HL-60/S4 treated with phorbol 12-myristate 13-acetate at 8.2 ng/mL for 4 days and 3 days (cell line): ENCODE data around the gene ATG16L2.
"Not testable (repeated sequence)": the region's sequence is repeated elsewhere in the genome, so short reads cannot be mapped to it uniquely, and the experiment has no call there.

Experiments
- in situ Hi-C: fragments of 300-500 bp; cut with MboI; formaldehyde crosslinking; loops from 2 replicates; pipeline ENCODE4 v1.15.0; 2022; ENCODE audit warnings: low sequenced_read_pairs

ATG16L2 gene

DNA sequence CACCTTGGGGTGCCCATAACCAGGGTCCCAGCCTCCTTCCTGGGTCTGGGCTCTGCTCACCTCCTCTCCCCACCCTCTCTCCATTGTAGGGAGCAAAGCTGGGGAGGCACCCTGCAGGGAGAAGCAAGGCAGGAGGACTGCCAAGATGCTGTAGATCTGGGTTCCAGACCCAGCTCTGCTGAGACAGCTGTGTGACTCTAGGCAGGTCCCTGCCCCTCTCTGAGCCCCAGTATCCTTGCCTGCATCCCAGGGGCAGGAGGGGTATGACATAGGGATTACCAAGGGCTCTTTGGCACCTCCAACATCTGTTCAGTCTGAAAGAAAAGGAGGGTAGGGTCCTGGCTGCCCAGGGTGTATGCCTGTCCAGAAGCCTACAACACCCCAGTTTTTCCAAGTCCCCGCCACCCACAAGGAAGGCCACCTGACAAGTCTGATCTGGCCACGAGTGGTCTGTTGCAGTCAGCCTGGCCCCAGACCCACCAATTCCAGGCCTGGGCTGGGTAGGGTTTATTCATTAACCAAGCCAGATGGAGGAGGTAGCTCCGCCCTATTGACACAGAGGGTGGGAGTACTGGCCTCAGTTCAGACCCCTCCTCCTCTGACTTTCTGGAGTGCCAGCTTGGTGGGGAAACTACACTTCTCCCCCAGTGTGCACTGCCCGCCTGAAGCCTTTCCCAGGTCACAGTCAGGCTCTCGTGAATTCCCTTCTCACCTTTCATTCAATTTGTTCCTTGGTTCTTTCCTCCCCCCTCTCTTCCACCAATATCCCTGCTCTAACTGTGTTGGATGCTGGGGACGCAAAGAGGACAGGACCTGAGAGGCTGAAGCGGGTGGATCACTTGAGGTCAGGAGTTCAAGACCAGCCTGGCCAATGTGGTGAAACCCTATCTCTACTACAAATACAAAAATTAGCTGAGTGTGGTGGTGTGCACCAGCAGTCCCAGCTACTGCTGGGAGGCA, 35.4 kb upstream of the ATG16L2 start:
- in situ Hi-C loops, result no loop called here

DNA sequence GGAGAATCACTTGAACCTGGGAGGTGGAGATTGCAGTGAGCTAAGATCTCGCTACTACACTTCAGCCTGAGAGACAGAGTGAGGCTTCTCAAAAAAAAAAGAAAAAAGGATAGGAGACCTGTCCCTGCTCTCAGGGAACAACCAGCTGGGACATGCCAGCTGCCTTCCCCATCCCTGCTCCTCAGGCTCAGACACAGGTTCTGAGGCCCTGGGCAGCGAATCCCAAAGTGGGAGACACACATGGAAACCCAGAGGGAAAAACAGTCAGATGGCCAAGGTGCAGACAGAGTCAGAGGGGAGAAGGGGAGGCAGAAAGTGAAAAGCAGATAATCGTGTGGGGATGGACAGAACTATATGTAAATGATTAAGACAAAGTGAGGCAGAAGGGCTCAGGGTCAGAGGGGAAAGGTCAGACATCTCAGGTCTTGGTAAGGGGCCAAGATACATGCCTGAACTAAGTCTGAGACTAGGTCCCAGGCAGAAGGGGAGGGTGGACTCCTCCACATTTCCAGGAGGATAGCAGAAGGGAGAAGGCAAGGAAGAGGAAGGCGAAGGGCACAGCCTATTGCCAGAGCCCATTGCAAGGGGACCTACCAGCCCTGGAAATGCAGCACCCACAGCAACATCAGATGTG, 34.6 kb upstream of the ATG16L2 start:
- in situ Hi-C loops, result no loop called here

DNA sequence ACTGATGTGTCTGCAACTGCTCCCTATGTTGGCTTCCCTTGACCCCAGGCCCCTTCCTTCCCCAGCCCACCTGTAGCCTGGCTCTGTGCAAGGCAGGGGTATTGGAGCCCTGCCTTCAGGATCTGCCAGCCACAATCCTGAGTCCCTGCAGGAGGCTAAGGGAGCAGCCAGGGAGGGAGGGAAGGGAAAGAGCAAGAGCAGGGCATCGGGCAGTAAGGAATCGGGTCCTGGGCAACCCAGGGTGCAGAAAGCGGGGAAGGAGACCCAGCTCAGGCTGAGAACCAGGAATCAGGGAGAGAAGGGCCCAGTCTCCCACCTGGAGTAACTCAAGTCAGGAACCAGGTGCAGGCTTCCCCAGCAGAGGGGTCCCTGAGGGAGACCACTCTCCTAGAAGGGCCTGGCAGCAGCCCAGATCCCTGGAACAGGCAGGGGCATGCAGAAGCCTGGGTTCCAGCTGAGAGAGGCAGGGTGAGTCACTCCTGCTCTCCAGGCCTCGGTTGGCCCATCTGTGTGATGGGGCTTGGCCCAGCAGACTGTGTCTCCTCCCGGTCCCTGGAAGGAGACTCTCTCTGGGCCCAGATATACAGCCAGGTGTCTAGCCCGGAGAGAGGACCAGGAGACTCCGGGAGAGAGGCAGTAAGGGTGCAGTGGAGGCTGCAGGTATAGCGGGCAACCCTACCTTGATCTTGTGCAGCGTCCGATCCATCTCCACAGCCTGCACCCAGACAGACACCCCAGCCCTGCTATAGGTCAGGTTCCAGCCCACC, 33.7 kb upstream of the ATG16L2 start:
- in situ Hi-C loops, result no loop called here

DNA sequence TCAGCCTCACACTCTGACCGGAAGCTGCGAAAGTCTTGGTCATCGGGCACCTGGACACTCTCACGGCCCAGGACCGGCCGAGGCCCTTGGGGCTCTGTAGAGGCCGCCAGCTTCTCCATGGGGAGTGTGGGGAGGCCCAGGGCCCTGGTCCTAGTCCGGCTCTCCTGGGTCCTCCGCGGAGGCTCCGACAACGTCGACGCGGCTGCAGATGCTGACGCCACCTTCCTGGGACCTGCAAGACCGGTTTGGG, 33.2 kb upstream of the ATG16L2 start:
- in situ Hi-C loops, result no loop called here

DNA sequence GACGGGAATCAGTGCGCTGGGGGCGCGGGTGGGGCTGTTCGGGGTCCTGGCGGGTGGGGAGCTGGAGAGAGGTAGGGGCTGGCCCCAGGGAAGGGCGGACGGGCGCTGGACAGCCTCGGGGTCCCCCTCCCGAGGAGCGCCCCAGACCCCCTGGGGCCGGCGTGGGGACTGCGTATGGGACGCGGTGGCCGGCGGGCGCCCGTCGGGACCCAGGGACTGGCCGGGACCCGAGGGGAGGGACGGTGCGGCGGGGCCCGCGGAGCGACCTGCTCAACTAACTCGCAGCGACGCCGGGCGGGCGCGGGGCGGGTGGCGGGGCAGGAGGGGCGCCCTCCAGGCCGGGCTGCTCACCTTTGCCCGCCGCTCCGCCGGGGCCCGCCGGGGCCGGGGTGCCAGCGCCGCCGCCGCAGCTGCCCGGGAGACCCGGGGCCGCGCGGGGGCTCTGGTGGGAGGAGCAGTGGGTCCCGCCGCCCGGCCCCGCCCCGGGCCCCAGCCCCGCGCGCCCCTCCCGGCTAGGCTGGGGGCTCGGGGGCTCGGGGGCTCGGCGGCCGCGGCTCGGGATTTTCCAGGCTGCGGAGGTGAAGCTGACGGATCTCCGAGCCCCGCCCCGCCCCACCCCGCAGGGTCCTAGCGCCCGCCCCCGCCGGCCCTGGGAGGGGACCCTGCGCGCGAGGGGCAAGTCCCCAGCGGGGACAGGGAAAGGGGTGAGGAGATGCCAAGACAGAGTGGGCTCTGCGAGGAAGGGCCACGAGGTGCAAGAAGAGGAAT, 32.7 kb upstream of the ATG16L2 start:
- in situ Hi-C loops, result no loop called here

DNA sequence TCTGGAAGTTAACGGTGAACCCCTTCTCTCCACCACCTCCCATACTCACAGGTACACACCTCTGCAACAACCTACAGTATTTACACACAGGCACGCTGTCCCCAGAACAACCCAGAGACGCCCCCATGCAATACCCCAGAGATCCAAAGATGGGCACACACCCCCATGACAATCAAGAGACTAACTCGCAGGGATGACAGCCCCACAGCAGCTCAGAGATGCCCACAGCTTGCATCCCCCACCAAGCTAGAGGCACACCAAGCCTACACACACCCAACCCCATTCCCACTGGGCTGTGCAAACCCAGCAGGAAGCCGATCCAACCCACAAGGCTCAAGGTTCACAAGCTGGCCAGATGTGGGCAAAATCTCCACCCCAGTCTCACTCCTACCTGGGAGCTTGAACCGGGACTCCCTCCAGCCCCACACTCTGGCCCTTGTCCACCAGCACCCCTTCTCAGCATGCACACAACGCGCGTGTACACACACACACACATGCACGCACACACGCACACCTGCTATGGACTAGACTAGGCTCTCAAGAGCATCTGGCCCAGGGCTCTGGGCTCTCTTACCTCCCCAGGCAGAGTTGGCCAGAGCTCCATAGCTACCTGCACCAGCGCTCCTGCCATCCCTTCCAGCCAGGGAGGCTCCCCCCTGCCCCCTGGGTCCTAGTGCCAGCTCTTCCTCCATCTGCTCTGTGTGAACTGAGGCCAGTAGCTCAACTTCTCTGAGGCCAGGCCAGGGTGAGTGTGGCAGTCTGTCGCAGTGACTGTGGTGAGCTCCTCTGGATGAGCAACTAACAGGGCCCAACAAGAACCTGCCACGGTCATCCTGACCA, 31.9 kb upstream of the ATG16L2 start:
- in situ Hi-C loops, result no loop called here

DNA sequence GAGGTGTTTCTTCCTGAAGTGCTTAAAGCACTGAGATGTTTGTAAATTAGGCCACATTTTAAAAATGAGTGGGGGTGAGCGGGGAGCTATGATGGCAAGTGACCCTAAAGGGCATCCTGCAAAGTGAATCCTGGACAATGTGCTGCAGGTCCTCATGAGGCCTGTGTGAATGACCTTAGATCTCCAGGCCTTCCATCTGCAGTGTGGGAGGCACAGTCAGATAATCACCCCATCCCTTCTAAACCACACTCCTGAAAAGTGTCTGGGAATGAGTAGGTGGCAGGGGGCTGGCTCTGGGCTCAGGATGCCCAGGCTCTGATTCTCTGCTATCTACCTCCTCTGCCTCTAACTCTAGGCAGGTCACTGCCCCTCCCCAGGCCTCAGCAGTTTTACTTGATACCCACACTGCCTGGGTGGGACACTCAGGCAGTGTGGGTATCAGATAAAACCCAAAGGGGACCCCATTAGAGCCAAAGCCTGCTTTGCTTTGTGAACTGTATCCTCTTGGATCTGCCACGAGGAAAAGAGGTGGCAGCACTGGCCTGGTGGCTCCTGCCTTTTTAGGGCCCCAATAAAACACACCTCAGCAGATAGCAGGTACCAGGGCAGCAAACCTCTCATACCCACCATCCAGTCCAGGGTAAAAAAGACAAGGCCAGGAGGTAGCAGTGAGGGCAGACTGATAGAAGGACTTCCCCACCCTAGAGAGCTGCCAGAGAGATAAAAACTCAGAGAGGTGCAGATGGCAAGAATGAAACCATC, 30.9 kb upstream of the ATG16L2 start:
- in situ Hi-C loops, result no loop called here

DNA sequence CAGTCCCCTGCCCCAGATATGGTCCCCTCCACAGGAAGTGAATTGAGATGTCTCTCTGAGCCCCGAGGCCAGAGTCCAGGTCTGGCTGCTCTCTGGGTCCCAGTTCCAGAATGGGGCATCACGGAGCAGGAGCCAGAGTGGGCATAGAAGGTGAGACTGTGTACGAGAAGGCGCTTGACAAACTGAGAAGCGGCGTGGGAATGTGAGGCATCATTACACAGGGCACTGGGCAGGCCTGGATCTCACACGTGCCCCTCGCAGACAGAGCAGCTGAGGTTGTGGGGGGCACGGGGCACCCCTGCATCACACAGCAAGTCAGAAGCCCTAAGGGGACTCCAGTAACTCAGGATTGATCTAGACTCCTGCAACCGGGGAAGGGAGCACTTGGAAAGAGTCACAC, 29.5 kb upstream of the ATG16L2 start:
- in situ Hi-C loops, result no loop called here

DNA sequence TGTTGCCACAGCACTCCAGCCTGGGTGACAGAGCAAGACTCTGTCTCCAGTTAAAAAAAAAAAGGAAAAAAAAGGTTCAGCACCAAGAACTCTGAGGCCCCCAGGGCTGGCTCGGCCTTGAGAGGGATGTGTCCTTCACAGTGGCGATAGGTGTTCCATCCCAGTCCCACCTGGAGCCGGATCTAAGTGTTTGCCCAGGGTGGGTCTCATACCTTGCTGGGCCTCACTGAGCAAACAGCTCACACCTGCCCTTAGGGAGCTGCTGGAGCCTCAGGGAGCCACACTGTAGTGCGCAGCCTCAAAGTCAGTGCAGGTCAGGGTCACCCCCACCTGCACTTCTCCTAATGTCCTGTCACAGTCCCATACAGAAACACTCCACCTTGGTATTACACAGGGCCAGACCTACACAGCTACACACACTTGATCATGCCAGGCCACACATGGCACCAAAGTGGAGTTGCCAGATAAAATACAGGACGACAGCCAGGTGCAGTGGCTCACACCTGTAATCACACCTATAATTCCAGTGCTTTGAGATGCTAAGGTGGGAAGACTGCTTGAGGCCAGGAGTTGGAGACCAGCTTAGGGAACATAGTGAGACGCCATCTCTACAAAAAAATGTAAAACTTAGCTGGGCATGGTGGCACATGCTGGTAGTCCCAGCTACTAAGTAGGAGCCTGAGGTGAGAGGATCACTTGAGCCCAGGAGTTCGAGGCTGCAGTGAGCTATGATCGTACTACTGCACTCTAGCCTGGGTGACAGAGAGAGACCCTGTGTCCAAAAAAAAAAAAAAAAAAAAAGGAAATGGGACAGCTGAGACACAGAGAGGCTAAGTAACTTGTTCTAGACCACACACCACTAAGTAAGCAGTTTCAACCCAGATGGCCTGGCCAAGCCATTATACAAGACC, 27.7 kb upstream of the ATG16L2 start:
- in situ Hi-C loops, result no loop called here

DNA sequence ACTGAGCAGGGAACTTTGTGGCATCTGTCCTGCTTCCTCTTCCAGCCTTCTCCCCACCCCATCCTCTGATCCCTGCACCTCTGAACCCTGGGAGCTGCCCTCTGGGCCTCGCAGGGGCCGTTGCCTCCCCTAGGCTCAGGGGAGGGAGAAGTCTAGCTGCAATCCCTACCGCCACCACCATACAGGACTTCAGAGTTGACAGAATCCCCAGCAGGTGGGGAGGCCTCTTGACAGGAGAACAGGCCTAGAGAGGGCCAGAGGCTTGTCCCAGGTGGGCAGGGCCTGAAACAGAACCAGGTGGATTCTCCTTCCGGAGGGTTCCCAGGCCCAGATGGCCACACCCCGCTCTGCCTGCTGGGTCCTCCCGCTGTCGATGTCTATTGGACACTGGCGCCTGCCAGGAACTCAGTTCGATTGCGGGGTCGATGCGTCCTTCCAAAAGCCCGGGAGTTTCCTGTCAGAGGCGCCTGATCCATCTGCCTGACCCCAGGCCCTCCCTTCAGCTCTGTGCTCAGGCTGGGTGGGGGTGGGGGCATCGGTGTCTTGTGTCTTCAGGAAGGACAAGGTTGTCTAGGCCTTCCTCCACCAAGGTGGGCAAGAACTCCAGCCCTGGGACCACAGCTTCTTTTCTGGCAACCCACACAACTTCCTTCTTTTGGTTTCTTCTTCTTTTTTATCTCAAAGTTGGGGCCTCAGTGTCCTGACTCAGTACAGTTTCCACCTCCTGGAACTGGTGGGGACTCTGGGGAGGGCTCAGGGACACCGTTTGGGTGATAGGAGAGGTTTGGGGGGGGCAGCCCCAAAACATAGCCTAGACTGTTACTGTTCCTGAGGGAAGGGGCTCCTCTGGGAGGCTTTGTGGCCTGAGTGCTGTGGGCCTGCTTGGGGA, 26.8 kb upstream of the ATG16L2 start:
- in situ Hi-C loops, result no loop called here

DNA sequence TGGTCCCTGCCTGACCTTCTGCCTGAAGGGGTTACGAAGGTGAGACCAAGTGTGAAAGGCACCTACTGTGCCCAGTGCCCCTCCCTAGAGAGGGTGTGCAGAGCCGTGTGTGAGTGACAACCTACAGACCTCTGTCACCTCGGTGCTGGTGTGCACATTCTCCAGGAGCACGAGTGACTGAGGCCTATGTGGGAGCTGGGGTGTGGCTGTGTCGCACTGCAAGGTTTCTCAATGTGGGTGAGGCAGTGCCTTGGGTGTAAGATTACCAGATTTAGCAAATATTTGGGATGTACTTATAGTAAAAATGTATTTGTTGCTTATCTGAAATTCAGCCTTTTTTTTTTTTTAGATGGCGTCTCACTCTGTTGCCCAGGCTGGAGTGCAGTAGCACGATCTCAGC, 26.0 kb upstream of the ATG16L2 start:
- in situ Hi-C loops, result no loop called here

DNA sequence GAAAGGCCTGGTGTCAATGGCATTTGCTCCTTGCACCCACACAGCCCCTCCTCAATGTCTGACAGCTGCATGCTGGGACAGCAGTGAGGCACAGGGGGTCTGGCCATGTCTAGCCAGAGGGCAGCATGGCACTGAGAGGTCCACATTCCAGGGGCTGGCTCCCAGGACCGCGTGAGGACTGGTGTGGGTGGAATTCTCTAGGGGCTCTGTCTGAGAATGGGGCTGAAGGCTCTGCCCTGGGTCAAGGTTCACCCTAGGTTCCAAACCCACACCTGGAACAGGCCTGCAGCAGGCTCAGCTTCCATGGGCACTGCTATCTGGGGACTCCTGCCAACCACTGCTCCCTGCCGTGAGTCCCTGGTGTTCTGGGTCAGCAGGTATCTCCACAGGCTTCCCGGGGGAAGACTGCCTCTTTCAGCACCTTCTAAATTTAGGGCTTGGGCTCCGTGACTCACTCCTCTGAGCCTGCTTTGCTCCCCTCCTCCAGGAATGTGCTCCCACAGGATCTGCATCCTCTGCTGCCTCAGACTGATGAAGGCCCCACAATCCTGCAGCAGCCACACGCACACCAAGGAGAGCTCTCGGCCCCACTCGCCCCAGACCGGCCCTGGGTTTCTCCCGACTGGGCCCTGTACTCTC, 24.6 kb upstream of the ATG16L2 start:
- in situ Hi-C loops, result no loop called here

DNA sequence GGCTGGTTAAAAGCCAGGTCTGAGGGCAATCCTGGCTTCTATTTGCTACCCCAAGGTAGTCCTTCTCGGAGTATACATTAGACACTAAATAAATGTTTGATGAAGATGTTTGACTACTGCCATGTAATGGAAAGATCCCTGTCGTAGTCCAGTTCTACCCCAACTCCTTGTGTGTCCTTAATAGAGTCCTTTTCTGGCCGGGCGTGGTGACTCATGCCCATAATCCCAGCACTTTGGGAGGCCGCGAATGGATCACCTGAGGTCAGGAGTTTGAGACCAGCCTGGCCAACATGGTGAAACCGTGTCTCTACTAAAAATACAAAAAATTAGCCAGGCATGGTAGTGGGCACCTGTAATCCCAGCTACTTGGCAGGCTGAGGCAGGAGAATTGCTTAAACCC, 23.0 kb upstream of the ATG16L2 start:
- in situ Hi-C loops, result not testable (repeated sequence)

DNA sequence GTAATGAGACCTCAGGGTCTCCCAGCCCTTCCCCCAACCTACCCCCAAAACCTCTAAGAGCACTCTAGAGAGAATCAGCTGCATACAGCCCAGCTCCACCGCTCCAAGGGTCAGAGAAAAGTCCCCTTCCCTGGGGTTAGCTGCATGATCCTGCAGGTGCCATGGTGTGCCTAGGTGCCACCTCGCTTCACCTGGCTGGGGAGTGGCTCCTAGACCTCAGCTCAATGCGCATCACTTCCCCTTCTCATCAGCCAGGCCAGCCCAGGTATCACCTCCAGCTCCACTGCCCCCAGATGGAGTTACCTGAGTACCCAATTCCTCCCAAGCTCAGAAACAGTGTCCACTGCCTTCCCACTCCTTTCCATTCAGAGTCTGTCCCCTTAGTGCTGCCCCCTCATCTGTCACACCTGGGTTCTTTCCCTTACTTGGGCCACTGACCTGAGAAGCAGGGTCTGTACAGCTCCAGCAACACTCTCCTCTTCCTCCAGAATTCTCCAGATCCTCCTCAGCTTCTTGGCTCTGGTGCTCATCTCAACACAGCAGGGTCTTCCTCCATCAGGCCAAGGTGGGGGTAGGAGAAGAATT, 21.7 kb upstream of the ATG16L2 start:
- in situ Hi-C loops, result no loop called here

DNA sequence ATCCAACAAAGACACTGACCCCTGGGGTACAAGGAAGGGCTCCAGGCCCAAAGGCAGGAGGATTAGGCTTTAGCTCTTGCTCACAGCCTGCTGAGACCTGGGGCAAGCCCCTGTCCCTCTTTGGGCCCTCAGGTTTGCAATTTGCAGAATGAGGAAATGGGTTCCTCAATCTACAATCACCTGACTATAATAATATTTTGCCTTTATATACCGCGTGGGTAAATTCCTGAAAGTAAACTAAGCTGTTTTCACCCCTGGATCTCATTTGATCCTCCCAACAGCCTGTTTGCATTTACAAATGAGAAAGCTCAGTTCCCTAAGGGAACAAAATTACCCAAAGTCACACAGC, 21.2 kb upstream of the ATG16L2 start:
- in situ Hi-C loops, result no loop called here

DNA sequence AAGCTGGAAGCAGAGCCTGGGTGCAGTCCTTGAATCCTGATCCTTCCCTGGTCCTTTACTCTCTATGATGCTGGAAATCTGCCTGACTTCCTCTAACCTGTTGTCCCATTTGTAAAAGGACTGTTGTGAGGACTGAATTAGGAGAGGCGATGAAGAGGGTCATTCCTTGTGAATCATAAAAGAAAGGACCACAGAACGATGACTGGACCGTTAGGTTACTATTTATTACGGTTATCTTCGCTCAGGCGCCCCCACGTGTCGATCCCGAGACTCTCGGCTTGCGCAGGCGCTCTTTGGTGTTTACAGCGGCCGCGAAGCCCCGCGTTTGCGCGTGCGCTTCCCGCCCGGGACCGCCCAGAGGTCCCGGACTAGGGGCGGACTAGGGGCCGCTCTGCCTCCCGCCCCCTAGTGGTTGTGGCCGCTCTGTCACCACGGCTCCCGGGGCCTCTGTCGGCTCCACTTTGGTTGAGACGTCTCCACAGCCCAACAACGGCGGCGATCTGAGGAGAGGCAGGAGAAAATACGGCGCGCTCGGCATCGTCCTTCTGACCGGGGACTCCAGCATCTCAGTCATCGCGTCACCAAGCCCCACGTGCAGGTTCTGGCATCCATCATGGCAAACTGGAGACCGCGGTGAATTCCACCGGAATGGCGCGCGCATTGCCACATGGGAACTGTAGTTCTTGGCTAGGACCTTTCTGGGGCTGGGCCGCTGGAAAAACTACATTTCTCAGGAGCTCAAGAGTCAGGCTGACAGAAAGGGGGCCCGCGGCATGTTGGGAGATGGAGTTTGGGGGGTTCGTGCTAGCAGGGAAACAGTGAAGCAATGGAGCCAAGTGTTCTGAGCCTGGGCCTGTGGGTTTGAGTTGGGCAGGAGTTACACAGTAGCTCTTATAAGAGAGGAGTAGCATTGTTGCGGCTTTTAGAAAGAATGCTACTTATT, 20.5 kb upstream of the ATG16L2 start, which contains the start of gene STARD10:
STARD10 (minus strand) TSS at position 623 of the 943 bp plus-strand sequence. CDS start 12,866 bp downstream, outside the sequence.
- in situ Hi-C loops, result no loop called here
